Fibroblast of skin of back (primary cell): ENCODE measurements around the gene HEXIM2.
A peak's percentile ranks its signal among the peaks of the same experiment; 100 is the strongest.
"Not testable (repeated sequence)": the region's sequence is repeated elsewhere in the genome, so short reads cannot be mapped to it uniquely, and the experiment has no call there.

Experiments
- DNase-seq: peaks from one replicate; pipeline ENCODE4 v3.0.0-alpha.2; 2013

Gene HEXIM2

GRCh38 chr17:45171338-45172231 is 9.9 kb downstream of the HEXIM2 start:
- DNase-seq, result peak; percentile 45

- DNase-seq, result no peak
Measured at GRCh38 chr17:45172232-45172540, 10.5 kb downstream of the HEXIM2 start.

GRCh38 chr17:45172541-45173286 is 11.0 kb downstream of the HEXIM2 start:
- peak; percentile 90 for DNase-seq

GRCh38 chr17:45175759-45176115 is 14.1 kb downstream of the HEXIM2 start:
- DNase-seq, result no peak

- no peak for DNase-seq
Measured at GRCh38 chr17:45177563-45177962, 15.9 kb downstream of the HEXIM2 start.

- no peak for DNase-seq
Measured at GRCh38 chr17:45184144-45184543, 22.5 kb downstream of the HEXIM2 start.

GRCh38 chr17:45186801-45187354 is 25.2 kb downstream of the HEXIM2 start:
- DNase-seq, result no peak

- no peak for DNase-seq
Measured at GRCh38 chr17:45189009-45189408, 27.3 kb downstream of the HEXIM2 start.

- DNase-seq, result no peak
Measured at GRCh38 chr17:45190503-45191255, 29.0 kb downstream of the HEXIM2 start.

GRCh38 chr17:45195424-45195823 is 33.7 kb downstream of the HEXIM2 start:
- no peak for DNase-seq

- no peak for DNase-seq
Measured at GRCh38 chr17:45197108-45197507, 35.4 kb downstream of the HEXIM2 start.

GRCh38 chr17:45197555-45198334 is 36.1 kb downstream of the HEXIM2 start:
- peak; percentile 83 for DNase-seq

GRCh38 chr17:45200701-45201100 is 39.0 kb downstream of the HEXIM2 start:
- no peak for DNase-seq

GRCh38 chr17:45201457-45201856 is 39.8 kb downstream of the HEXIM2 start:
- no peak for DNase-seq

GRCh38 chr17:45201880-45202279 is 40.2 kb downstream of the HEXIM2 start:
- DNase-seq, result not testable (repeated sequence)

GRCh38 chr17:45218895-45219661 is 57.4 kb downstream of the HEXIM2 start:
- DNase-seq, result peak; percentile 76
